Fibroblast of lung (primary cell): Measurements from ENCODE around the gene TJP1. TPM values are rescaled to one million over a fixed set of nuclear protein-coding genes. Genes with fewer than 3 reads are reported as not detected.
"Not testable (repeated sequence)": the region's sequence is repeated elsewhere in the genome, so short reads cannot be mapped to it uniquely, and the experiment has no call there.

ENCODE experiments used
- DNase-seq, 2 donors: peaks; one replicate each; pipeline versions ENCODE4 v3.0.0 to v3.0.0-alpha.2; 2010; ENCODE audit warnings: low read depth in 2 of 2
- H2AFZ ChIP-seq: 2 replicates; pipeline ENCODE4 v1.5.1; 2012; ENCODE audit warnings: low read length, control low read depth, inconsistent platforms
- H3K27ac ChIP-seq: 2 replicates; pipeline ENCODE4 v1.5.1; 2011; ENCODE audit warnings: low read length, control low read depth; ENCODE audit not compliant: insufficient read depth
- H3K27me3 ChIP-seq: 2 replicates; pipeline ENCODE4 v1.5.1; 2011; ENCODE audit warnings: mild to moderate bottlenecking, low read length; ENCODE audit not compliant: control insufficient read depth, insufficient read depth
- H3K36me3 ChIP-seq: 2 replicates; pipeline ENCODE4 v1.5.1; 2011; ENCODE audit warnings: low read length; ENCODE audit not compliant: control insufficient read depth, insufficient read depth
- H3K4me1 ChIP-seq: 2 replicates; pipeline ENCODE4 v1.5.1; 2011; ENCODE audit warnings: low read length; ENCODE audit not compliant: control insufficient read depth, insufficient read depth; ENCODE audit errors: extremely low read depth
- H3K4me2 ChIP-seq: 2 replicates; pipeline ENCODE4 v1.5.1; 2011; ENCODE audit warnings: low read length, control low read depth; ENCODE audit not compliant: insufficient read depth; ENCODE audit errors: extremely low read depth
- H3K4me3 ChIP-seq, 4 experiments: fragments of 200-600 bp in 1 of 4; sonication (generic) in 1 of 4; replicated peaks in 1 of 4; 2 replicates each; pipeline ENCODE4 v1.5.1; 2011 to 2016; ENCODE audit warnings: low read length in 4 of 4, low read depth in 3 of 4, mild to moderate bottlenecking in 3 of 4, control low read depth in 2 of 4, inconsistent platforms in 1 of 4, mixed read lengths in 1 of 4; ENCODE audit not compliant: insufficient read depth in 1 of 4; ENCODE audit errors: control extremely low read depth in 1 of 4
- H3K79me2 ChIP-seq: 2 replicates; pipeline ENCODE4 v1.5.1; 2012; ENCODE audit warnings: mild to moderate bottlenecking, low read length, inconsistent platforms; ENCODE audit not compliant: control insufficient read depth, insufficient read depth
- H3K9ac ChIP-seq: 2 replicates; pipeline ENCODE4 v1.5.1; 2011; ENCODE audit warnings: mild to moderate bottlenecking, low read length, control low read depth; ENCODE audit not compliant: insufficient read depth
- H3K9me3 ChIP-seq: 2 replicates; pipeline ENCODE4 v1.5.1; 2012; ENCODE audit warnings: low read depth, low read length; ENCODE audit not compliant: control insufficient read depth, insufficient read depth
- H4K20me1 ChIP-seq: 2 replicates; pipeline ENCODE4 v1.5.1; 2011; ENCODE audit warnings: low read length; ENCODE audit not compliant: control insufficient read depth, insufficient read depth; ENCODE audit errors: extremely low read depth
- EZH2 ChIP-seq: IDR thresholded peaks from 2 replicates; pipeline ENCODE4 v1.5.1; 2012; ENCODE audit warnings: low read length, control low read depth, mild to moderate bottlenecking; ENCODE audit errors: missing control alignments
- polyA plus RNA-seq, 2 donors: library from polyadenylated mRNA; depleted of rRNA in 1 of 2; stranded (reverse) in 1 of 2; unstranded in 1 of 2; fragments of >200 nt; gene quantifications; 2 replicates each; pipeline ENCODE4 v1.2.1, GENCODE V29; 2011 to 2012; ENCODE audit warnings: missing spikeins in 1 of 2
- total RNA-seq: library from RNA; depleted of rRNA; stranded (reverse); fragments of >200 nt; gene quantifications from 2 replicates; pipeline ENCODE4 v1.2.1, GENCODE V29; 2014
- TF ChIP-seq, protein P1 (sequence below), 2 donors: IDR thresholded peaks in 1 of 2; conservative IDR thresholded peaks in 1 of 2; 1 replicate in 1 of 2; 2 replicates in 1 of 2; pipeline ENCODE4 v1.5.1; 2011 to 2012; ENCODE audit warnings: low read length in 2 of 2, control low read depth in 1 of 2, inconsistent platforms in 1 of 2, low read depth in 1 of 2, mild to moderate bottlenecking in 1 of 2

The TJP1 gene
- total and polyA plus RNA-seq, 2 donors (not counting 1 experiment from before 2014, with no cell fraction given): 53.7 to 110 TPM

DNA sequence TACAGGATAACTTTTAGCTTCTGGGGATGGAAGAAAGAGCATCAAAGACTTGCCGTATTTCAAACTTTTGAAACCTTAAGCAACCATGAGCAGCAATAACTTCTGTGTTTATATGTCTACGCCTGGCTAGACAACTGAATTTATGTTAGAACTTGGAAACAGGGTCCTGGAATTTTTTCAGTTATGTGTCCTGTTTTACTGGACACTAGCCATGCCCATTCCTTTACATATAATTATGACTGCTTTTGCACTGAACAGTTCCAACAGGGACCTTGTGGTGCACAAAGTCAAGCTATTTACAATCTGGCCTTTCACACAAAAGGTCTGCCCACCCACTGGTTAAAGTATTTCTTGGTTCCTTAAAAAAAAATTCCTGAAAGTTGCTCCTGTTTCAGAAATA lies 37.1 kb downstream of the TJP1 start:
- H3K27me3 ChIP-seq: no peaks in the 10 kb centered on the region
- H3K9ac ChIP-seq: no peak overlapping the region
- TF ChIP-seq, protein P1, sequence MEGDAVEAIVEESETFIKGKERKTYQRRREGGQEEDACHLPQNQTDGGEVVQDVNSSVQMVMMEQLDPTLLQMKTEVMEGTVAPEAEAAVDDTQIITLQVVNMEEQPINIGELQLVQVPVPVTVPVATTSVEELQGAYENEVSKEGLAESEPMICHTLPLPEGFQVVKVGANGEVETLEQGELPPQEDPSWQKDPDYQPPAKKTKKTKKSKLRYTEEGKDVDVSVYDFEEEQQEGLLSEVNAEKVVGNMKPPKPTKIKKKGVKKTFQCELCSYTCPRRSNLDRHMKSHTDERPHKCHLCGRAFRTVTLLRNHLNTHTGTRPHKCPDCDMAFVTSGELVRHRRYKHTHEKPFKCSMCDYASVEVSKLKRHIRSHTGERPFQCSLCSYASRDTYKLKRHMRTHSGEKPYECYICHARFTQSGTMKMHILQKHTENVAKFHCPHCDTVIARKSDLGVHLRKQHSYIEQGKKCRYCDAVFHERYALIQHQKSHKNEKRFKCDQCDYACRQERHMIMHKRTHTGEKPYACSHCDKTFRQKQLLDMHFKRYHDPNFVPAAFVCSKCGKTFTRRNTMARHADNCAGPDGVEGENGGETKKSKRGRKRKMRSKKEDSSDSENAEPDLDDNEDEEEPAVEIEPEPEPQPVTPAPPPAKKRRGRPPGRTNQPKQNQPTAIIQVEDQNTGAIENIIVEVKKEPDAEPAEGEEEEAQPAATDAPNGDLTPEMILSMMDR (conservative IDR thresholded peaks at IDR 0.05 in 1 of 2, IDR thresholded peaks at IDR 0.05 in 1 of 2; ENCODE audit: low read depth in 1 of 2, low read length in 2 of 2): no peak
- no peak for TF ChIP-seq EZH2
- H3K79me2 ChIP-seq: peaks cover 44% of the 10 kb centered on the region
- H3K4me3 ChIP-seq: no peak overlapping the region
- DNase-seq: peak in 1 of 2 donors; percentile 47
- no peaks in the 10 kb centered on the region for H3K36me3 ChIP-seq
- peaks cover 4% of the 10 kb centered on the region for H3K4me1 ChIP-seq
- H3K9me3 ChIP-seq: no peaks in the 10 kb centered on the region
- no peaks in the 10 kb centered on the region for H4K20me1 ChIP-seq
- no peak overlapping the region for H3K4me2 ChIP-seq
- H3K27ac ChIP-seq: no peak overlapping the region
- no peak overlapping the region for H2AFZ ChIP-seq

DNA sequence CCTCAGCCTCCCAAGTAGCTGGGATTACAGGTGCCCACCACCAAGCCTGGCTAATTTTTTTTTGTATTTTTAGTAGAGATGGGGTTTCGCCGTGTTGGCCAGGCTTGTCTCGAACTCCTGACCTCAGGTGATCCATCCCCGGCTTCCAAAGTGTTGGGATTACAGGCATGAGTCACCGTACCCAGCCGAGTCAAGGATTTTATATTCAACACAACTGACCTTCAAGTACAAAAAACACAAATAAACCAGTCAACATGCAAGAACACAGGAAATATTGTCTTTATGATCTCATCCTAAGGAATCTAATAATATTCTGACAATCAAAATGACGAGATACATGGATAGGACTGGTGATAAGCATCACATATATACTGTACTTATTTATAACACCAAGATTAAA lies 37.9 kb downstream of the TJP1 start:
- no peaks in the 10 kb centered on the region for H3K36me3 ChIP-seq
- no peak overlapping the region for H2AFZ ChIP-seq
- DNase-seq: no peak
- H3K27ac ChIP-seq: no peak overlapping the region
- TF ChIP-seq EZH2: no peak
- TF ChIP-seq, protein P1 (conservative IDR thresholded peaks at IDR 0.05 in 1 of 2, IDR thresholded peaks at IDR 0.05 in 1 of 2; ENCODE audit: low read depth in 1 of 2, low read length in 2 of 2): no peak
- no peaks in the 10 kb centered on the region for H4K20me1 ChIP-seq
- no peak overlapping the region for H3K9ac ChIP-seq
- H3K27me3 ChIP-seq: no peaks in the 10 kb centered on the region
- peaks cover 51% of the 10 kb centered on the region for H3K79me2 ChIP-seq
- H3K4me3 ChIP-seq: no peak overlapping the region
- H3K9me3 ChIP-seq: no peaks in the 10 kb centered on the region
- peaks cover 4% of the 10 kb centered on the region for H3K4me1 ChIP-seq
- no peak overlapping the region for H3K4me2 ChIP-seq

DNA sequence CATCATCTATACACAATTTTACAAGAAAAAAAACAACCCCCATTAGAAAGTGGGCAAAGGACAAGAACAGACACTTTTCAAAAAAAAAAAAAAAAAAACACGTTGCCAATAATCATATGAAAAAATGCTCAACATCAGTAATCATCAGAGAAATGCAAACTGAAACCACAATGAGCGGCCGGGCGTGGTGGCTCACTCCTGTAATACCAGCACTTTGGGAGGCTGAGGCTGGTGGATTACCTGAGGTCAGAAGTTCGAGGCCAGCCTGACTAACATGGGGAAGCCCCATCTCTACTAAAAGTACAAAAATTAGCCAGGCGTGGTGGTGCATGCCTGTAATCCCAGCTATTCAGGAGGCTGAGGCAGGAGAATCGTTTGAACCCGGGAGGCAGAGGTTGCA lies 39.5 kb downstream of the TJP1 start:
- not testable (repeated sequence) for DNase-seq, H3K27ac ChIP-seq, H3K4me3 ChIP-seq, H3K9me3 ChIP-seq, H3K9ac ChIP-seq, H2AFZ ChIP-seq, H3K36me3 ChIP-seq, H3K27me3 ChIP-seq, H3K4me1 ChIP-seq, H3K4me2 ChIP-seq, H4K20me1 ChIP-seq
- peaks cover 62% of the 10 kb centered on the region for H3K79me2 ChIP-seq

DNA sequence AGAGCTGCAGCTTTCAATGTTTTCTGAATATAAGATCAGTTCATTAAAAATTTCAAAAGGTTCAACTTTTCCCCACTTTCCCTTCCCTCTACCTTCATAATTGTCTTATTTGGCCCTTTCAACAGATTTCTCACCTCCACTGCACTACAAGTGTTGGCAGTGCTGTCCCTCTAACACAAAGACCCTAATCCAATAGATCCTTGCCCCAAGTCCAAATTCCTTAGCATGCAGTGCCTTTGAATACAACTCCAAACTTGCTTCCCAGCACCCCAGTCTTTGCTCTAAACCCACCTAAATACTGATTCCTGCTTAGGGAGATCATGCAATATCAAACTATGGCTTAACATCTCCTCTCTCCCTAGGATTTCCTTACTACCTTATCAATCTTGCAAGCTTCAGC lies 43.9 kb downstream of the TJP1 start:
- Histone ChIP-seq H3K27me3 (no peaks in the 10 kb centered on the region), H3K36me3 (no peaks in the 10 kb centered on the region), H2AFZ (no peak overlapping the region), H4K20me1 (no peaks in the 10 kb centered on the region), H3K79me2 (peaks cover 73% of the 10 kb centered on the region), H3K4me1 (no peaks in the 10 kb centered on the region), H3K4me3 (no peak overlapping the region), H3K9me3 (no peaks in the 10 kb centered on the region), H3K9ac (no peak overlapping the region), H3K4me2 (no peak overlapping the region), H3K27ac (no peak overlapping the region)
- no peak for DNase-seq
- no peak for TF ChIP-seq EZH2
- TF ChIP-seq, protein P1 (conservative IDR thresholded peaks at IDR 0.05 in 1 of 2, IDR thresholded peaks at IDR 0.05 in 1 of 2; ENCODE audit: low read depth in 1 of 2, low read length in 2 of 2): no peak
